Measurements from ENCODE around the gene C1orf87. TPM values are rescaled to one million over a fixed set of nuclear protein-coding genes. Genes with fewer than 3 reads are reported as not detected.

C1orf87 gene
- total RNA-seq, 1 experiment from 2014 or later = not detected

DNA sequence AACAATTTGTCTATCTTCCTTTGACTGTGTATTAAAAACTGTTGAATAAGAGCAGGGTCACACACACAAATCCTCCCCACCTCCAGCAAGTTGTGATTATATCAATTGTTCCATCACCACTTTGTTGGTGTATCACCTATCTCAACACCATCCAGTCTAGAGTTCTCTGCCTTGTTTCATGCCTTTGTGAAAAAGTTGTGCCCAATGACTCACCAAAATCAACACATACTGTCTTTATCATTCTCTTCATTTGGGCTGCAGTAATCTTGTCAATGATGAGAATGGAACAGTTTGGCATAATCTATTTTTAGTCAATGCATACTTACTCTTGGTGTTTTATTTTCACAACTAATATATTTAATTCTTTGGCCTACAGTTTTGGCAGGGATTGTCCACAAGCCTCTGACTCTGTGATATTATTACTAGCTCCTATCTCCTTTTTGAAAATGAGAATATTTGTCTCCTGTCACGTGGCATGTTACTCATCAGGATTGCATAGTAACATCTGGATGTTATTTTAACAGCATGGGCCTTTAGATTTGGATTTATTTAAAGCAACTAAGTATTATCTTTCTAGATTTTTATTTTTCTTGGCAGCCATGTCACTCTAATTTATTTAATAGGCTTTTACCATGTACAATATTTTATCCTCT lies 5.1 kb downstream of the C1orf87 start:
- BruUV-seq (replicated peaks) = no TSS peak
- no peaks in the 10 kb centered on the region for H3K36me3 ChIP-seq (ENCODE audit: control insufficient read depth, insufficient read depth, low read length)
- H3K27me3 Mint-ChIP-seq (ENCODE audit: insufficient read depth, unreplicated experiment) = no peaks in the 10 kb centered on the region
- H3K4me1 Mint-ChIP-seq (ENCODE audit: low read depth, unreplicated experiment) = no peaks in the 10 kb centered on the region
- H3K4me3 ChIP-seq (ENCODE audit: low read depth, low read length) = no peak overlapping the region
- H3K27ac Mint-ChIP-seq (ENCODE audit: unreplicated experiment) = no peak overlapping the region
- no peaks in the 10 kb centered on the region for H3K9me3 ChIP-seq
- H3K4me1 ChIP-seq = no peaks in the 10 kb centered on the region
- TF ChIP-seq, protein P1, sequence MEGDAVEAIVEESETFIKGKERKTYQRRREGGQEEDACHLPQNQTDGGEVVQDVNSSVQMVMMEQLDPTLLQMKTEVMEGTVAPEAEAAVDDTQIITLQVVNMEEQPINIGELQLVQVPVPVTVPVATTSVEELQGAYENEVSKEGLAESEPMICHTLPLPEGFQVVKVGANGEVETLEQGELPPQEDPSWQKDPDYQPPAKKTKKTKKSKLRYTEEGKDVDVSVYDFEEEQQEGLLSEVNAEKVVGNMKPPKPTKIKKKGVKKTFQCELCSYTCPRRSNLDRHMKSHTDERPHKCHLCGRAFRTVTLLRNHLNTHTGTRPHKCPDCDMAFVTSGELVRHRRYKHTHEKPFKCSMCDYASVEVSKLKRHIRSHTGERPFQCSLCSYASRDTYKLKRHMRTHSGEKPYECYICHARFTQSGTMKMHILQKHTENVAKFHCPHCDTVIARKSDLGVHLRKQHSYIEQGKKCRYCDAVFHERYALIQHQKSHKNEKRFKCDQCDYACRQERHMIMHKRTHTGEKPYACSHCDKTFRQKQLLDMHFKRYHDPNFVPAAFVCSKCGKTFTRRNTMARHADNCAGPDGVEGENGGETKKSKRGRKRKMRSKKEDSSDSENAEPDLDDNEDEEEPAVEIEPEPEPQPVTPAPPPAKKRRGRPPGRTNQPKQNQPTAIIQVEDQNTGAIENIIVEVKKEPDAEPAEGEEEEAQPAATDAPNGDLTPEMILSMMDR (IDR thresholded peaks at IDR 0.05; ENCODE audit: insufficient read depth in 1 of 2, low read depth in 1 of 2, low read length in 1 of 2, severe bottlenecking in 1 of 2, unreplicated experiment in 1 of 2) = no peak
- intact Hi-C loops (cut with micrococcal nuclease; ENCODE audit: unreplicated experiment) = no loop called here
- DNase-seq = no peak
- POLR2A ChIA-PET = no interaction called here
- H3K4me3 Mint-ChIP-seq (ENCODE audit: unreplicated experiment) = no peak overlapping the region
- H3K27me3 ChIP-seq (replicated peaks; ENCODE audit: control insufficient read depth, insufficient read depth, low read length) = no peaks in the 10 kb centered on the region
- H3K36me3 Mint-ChIP-seq (ENCODE audit: insufficient read depth, unreplicated experiment) = no peaks in the 10 kb centered on the region
- H3K9me3 Mint-ChIP-seq (ENCODE audit: unreplicated experiment) = no peaks in the 10 kb centered on the region
- CTCF ChIA-PET = no interaction called here

DNA sequence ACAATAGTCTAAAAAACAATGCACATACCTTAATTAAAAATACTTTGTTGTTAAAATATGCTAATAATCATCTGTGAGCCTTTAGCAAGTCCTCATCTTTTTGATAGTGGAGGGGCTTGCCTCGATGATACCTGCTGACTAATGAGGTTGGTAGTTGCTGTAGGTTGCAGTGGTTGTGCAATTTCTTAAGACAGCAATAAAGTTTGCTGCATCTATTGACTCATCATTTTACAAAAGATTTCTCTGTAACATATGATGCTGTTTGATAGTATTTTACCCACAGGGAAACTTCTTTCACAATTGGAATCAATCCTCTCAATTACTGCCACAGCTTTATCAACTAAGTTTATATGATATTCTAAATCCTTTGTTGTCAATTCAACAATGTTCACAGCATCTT lies 7.6 kb downstream of the C1orf87 start:
- Mint-ChIP-seq H3K4me3 (ENCODE audit: unreplicated experiment) (no peak overlapping the region), H3K9me3 (ENCODE audit: unreplicated experiment) (no peaks in the 10 kb centered on the region), H3K27ac (ENCODE audit: unreplicated experiment) (no peak overlapping the region), H3K27me3 (ENCODE audit: insufficient read depth, unreplicated experiment) (no peaks in the 10 kb centered on the region), H3K4me1 (ENCODE audit: low read depth, unreplicated experiment) (no peaks in the 10 kb centered on the region), H3K36me3 (ENCODE audit: insufficient read depth, unreplicated experiment) (no peaks in the 10 kb centered on the region)
- no peak for DNase-seq
- H3K4me3 ChIP-seq (ENCODE audit: low read depth, low read length) = no peak overlapping the region
- no peaks in the 10 kb centered on the region for H3K36me3 ChIP-seq (ENCODE audit: control insufficient read depth, insufficient read depth, low read length)
- ChIA-PET CTCF (no interaction called here), POLR2A (no interaction called here)
- TF ChIP-seq, protein P1 (IDR thresholded peaks at IDR 0.05; ENCODE audit: insufficient read depth in 1 of 2, low read depth in 1 of 2, low read length in 1 of 2, severe bottlenecking in 1 of 2, unreplicated experiment in 1 of 2) = no peak
- H3K9me3 ChIP-seq = no peaks in the 10 kb centered on the region
- no TSS peak for BruUV-seq (replicated peaks)
- no peaks in the 10 kb centered on the region for H3K4me1 ChIP-seq
- intact Hi-C loops (cut with micrococcal nuclease; ENCODE audit: unreplicated experiment) = no loop called here
- no peaks in the 10 kb centered on the region for H3K27me3 ChIP-seq (replicated peaks; ENCODE audit: control insufficient read depth, insufficient read depth, low read length)

DNA sequence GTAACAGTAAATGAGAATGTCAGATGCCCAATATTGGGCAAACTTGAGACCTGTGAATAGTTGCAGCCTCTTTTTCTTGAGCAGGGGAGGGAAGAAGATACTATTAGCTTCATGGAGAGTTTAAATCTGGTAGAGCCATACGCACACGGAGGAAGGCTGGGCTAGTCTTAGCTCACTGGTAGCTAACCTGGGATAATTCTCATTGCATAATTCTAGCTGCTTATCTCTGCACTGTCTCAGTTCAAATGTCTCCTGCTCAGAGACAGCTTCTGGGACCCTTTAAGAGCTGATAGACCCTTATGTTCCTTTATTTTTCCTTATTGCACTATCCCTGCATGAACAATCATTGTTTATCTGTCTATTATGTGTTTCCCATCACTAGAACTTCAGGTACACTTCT lies 8.4 kb downstream of the C1orf87 start:
- no peaks in the 10 kb centered on the region for H3K9me3 ChIP-seq
- no peaks in the 10 kb centered on the region for H3K9me3 Mint-ChIP-seq (ENCODE audit: unreplicated experiment)
- H3K4me3 ChIP-seq (ENCODE audit: low read depth, low read length) = no peak overlapping the region
- no peaks in the 10 kb centered on the region for H3K4me1 ChIP-seq
- intact Hi-C loops (cut with micrococcal nuclease; ENCODE audit: unreplicated experiment) = no loop called here
- H3K27me3 ChIP-seq (replicated peaks; ENCODE audit: control insufficient read depth, insufficient read depth, low read length) = no peaks in the 10 kb centered on the region
- no peaks in the 10 kb centered on the region for H3K36me3 ChIP-seq (ENCODE audit: control insufficient read depth, insufficient read depth, low read length)
- no peak overlapping the region for H3K4me3 Mint-ChIP-seq (ENCODE audit: unreplicated experiment)
- H3K27me3 Mint-ChIP-seq (ENCODE audit: insufficient read depth, unreplicated experiment) = no peaks in the 10 kb centered on the region
- H3K36me3 Mint-ChIP-seq (ENCODE audit: insufficient read depth, unreplicated experiment) = no peaks in the 10 kb centered on the region
- H3K27ac Mint-ChIP-seq (ENCODE audit: unreplicated experiment) = no peak overlapping the region
- DNase-seq = no peak
- BruUV-seq (replicated peaks) = no TSS peak
- H3K4me1 Mint-ChIP-seq (ENCODE audit: low read depth, unreplicated experiment) = no peaks in the 10 kb centered on the region
- ChIA-PET POLR2A (no interaction called here), CTCF (no interaction called here)
- TF ChIP-seq, protein P1 (IDR thresholded peaks at IDR 0.05; ENCODE audit: insufficient read depth in 1 of 2, low read depth in 1 of 2, low read length in 1 of 2, severe bottlenecking in 1 of 2, unreplicated experiment in 1 of 2) = no peak

Data from Caco-2 (cell line).